Left colon (tissue), 2 donors: ENCODE data around the gene COL8A2. TPM values are rescaled to one million over a fixed set of nuclear protein-coding genes. Genes with fewer than 3 reads are reported as not detected.

ENCODE experiments used
- ATAC-seq: fragments of 200-7000 bp; cut with Tn5 transposase; one replicate; pipeline ENCODE4 v1.9.1; 2020; ENCODE audit warnings: mild to moderate bottlenecking, moderate library complexity
- DNase-seq, 2 donors: peaks; one replicate each; pipeline ENCODE4 v3.0.0-alpha.2; 2020
- intact Hi-C, 2 donors: fragments of 100-400 bp; cut with DNase I in 1 of 2; cut with micrococcal nuclease in 1 of 2; formaldehyde crosslinking; loops; one replicate each; pipeline versions ENCODE4 v1.11.2 to v1.14.0; 2022; cut with DNase I, micrococcal nuclease
- total RNA-seq, 2 donors: library from RNA; stranded (reverse); fragmentation: NEBNext Ultra II Directional; extraction: Animal tissue kit (Norgen Biotek cat#: 25700); gene quantifications; one replicate each; pipeline ENCODE4 v1.2.1, GENCODE V29; 2021
- donor health status: DM: no; HTN: no; CAD: no.
- donor health status: DM: yes; HTN: yes; CAD: no.

Gene COL8A2
- total RNA-seq, 2 donors from 2014 or later: 0.55 to 1.8 TPM

GRCh38 chr1:36097693-36098585 is 27.1 kb downstream of the COL8A2 start:
- intact Hi-C loops: loop anchor here in 1 of 2 donors (10.0 kb wide), 1 partner anchor 187 kb away; no protein-coding TSS in a partner anchor
- DNase-seq: no peak
- no peak for ATAC-seq

- DNase-seq: no peak
- ATAC-seq: no peak
- intact Hi-C loops: loop anchor here in 1 of 2 donors (10.0 kb wide), 1 partner anchor 188 kb away; no protein-coding TSS in a partner anchor
Observed at GRCh38 chr1:36096500-36097432, 28.3 kb downstream of the COL8A2 start.

GRCh38 chr1:36095760-36096405 is 29.1 kb downstream of the COL8A2 start:
- no peak for ATAC-seq
- intact Hi-C loops: loop anchor here in 1 of 2 donors (10.0 kb wide), 1 partner anchor 189 kb away; no protein-coding TSS in a partner anchor
- no peak for DNase-seq

- intact Hi-C loops: loop anchor here in 1 of 2 donors (10.0 kb wide), 1 partner anchor 190 kb away; no protein-coding TSS in a partner anchor
- no peak for ATAC-seq
- no peak for DNase-seq
Observed at GRCh38 chr1:36094621-36095061, 30.4 kb downstream of the COL8A2 start.

GRCh38 chr1:36093929-36094328 is 31.1 kb downstream of the COL8A2 start:
- intact Hi-C loops: loop anchor here in 1 of 2 donors (10.0 kb wide), 1 partner anchor 191 kb away; no protein-coding TSS in a partner anchor
- no peak for DNase-seq
- no peak for ATAC-seq

- DNase-seq: no peak
- intact Hi-C loops: loop anchor here in 1 of 2 donors (10.0 kb wide), 1 partner anchor 192 kb away; no protein-coding TSS in a partner anchor
- no peak for ATAC-seq
Observed at GRCh38 chr1:36093226-36093625, 31.8 kb downstream of the COL8A2 start.

GRCh38 chr1:36092798-36093185 is 32.2 kb downstream of the COL8A2 start:
- no peak for DNase-seq
- ATAC-seq: no peak
- intact Hi-C loops: loop anchor here in 1 of 2 donors (10.0 kb wide), 1 partner anchor 192 kb away; no protein-coding TSS in a partner anchor

GRCh38 chr1:36092166-36092797 is 32.7 kb downstream of the COL8A2 start:
- DNase-seq: no peak

GRCh38 chr1:36091698-36092097 is 33.3 kb downstream of the COL8A2 start:
- no peak for ATAC-seq
- intact Hi-C loops: loop anchor here in 1 of 2 donors (10.0 kb wide), 1 partner anchor 193 kb away; no protein-coding TSS in a partner anchor
- DNase-seq: no peak

More at GRCh38 chr1:36092166-36092797, 32.7 kb downstream of the COL8A2 start:
- intact Hi-C loops: loop anchor here in 1 of 2 donors (10.0 kb wide), 1 partner anchor 193 kb away; no protein-coding TSS in a partner anchor
- no peak for ATAC-seq

GRCh38 chr1:36091141-36091540 is 33.9 kb downstream of the COL8A2 start:
- ATAC-seq (no peak), DNase-seq (no peak)
- intact Hi-C loops: loop anchor here in 1 of 2 donors (10.0 kb wide), 1 partner anchor 194 kb away; no protein-coding TSS in a partner anchor

GRCh38 chr1:36089393-36090121 is 35.5 kb downstream of the COL8A2 start:
- DNase-seq (peak in 1 of 2 donors; percentile 41), ATAC-seq (peak; percentile 41)
- intact Hi-C loops: loop anchor here in 1 of 2 donors (10.0 kb wide), 1 partner anchor 195 kb away; no protein-coding TSS in a partner anchor

- DNase-seq (peak; percentile 86 to 90), ATAC-seq (peak; percentile 89)
- intact Hi-C loops: no loop called here
Observed at GRCh38 chr1:36088577-36089392, 36.2 kb downstream of the COL8A2 start, which contains the start of gene ADPRS. Gene ADPRS, plus strand, starts transcription at chr1:36088892. Its CDS starts 13 bp downstream, at chr1:36088905.

GRCh38 chr1:36088265-36088576 is 36.8 kb downstream of the COL8A2 start:
- ATAC-seq: peak; percentile 2
- intact Hi-C loops: no loop called here

GRCh38 chr1:36087233-36088123 is 37.5 kb downstream of the COL8A2 start:
- ATAC-seq (no peak), DNase-seq (no peak)
- intact Hi-C loops: no loop called here

More at GRCh38 chr1:36088265-36088576, 36.8 kb downstream of the COL8A2 start:
- DNase-seq: no peak
